ENCODE measurements around the gene CCDC63. TPM values are rescaled to one million over a fixed set of nuclear protein-coding genes. Genes with fewer than 3 reads are reported as not detected.

Gene CCDC63
- total and polyA plus RNA-seq, 9 of the 15 experiments (the other 6 are each of a cell fraction or from before 2014, with no cell fraction given): not detected

GRCh38 chr12:110906083-110906482, 59.3 kb downstream of the CCDC63 start (continued):
- TF ChIP-seq, protein P1, sequence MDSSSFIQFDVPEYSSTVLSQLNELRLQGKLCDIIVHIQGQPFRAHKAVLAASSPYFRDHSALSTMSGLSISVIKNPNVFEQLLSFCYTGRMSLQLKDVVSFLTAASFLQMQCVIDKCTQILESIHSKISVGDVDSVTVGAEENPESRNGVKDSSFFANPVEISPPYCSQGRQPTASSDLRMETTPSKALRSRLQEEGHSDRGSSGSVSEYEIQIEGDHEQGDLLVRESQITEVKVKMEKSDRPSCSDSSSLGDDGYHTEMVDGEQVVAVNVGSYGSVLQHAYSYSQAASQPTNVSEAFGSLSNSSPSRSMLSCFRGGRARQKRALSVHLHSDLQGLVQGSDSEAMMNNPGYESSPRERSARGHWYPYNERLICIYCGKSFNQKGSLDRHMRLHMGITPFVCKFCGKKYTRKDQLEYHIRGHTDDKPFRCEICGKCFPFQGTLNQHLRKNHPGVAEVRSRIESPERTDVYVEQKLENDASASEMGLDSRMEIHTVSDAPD (CRISPR knock-in tag; IDR thresholded peaks at IDR 0.05): no peak
- TF ChIP-seq CCNT2 (IDR thresholded peaks at IDR 0.05; ENCODE audit: borderline replicate concordance, extremely low read depth, insufficient read length, low read depth, low read length) (no peak), HLTF (IDR thresholded peaks at IDR 0.05) (no peak), HNRNPK (IDR thresholded peaks at IDR 0.05; ENCODE audit: low read depth, low read length, poor library complexity, severe bottlenecking) (no peak), RBM34 (IDR thresholded peaks at IDR 0.05; ENCODE audit: borderline replicate concordance, insufficient read depth, low read length) (no peak)

DNA sequence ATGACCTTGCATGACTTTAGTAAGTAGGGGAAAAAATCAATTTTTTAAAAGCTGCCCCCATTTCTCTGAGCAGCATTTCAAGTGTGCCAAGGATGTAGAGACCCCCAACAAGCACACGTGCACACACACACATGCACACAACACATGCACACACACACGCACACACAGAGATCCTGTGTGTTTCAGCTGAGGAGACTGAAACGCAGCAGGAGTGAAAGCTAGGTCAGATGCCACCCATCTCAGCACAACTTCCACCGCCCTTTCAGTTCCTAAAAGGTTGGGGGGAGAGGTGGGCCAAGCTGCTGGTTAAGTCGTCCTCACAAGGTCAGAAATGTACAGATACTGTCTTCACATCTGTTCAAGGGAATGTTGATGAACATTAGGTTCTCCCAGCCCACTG, 59.7 kb downstream of the CCDC63 start:
- no peak overlapping the region for H3K4me3 ChIP-seq
- H3K79me2 ChIP-seq (ENCODE audit: control insufficient read depth, insufficient read depth, low read length): no peaks in the 10 kb centered on the region
- H3K9me1 ChIP-seq (ENCODE audit: control insufficient read depth, insufficient read depth, low read length): no peaks in the 10 kb centered on the region
- intact Hi-C loops (cut with micrococcal nuclease): no loop called here
- H3K36me3 ChIP-seq (ENCODE audit: control insufficient read depth, insufficient read depth, low read length): no peaks in the 10 kb centered on the region
- FAIRE-seq (no peak), DNase-seq (ENCODE audit: extremely low read depth in 1 of 4, low spot score in 3 of 4) (no peak), ATAC-seq (no peak)
- ChIA-PET POLR2A (interaction anchor here (0.6 kb wide), 1 partner anchor 42 kb away, joined by 5 read pairs; no protein-coding TSS in a partner anchor), CTCF (ENCODE audit: low intra/inter-chr PET ratio) (no interaction called here)
- H2AFZ ChIP-seq (ENCODE audit: low read depth, low read length): no peak overlapping the region
- H3K9ac ChIP-seq (ENCODE audit: insufficient read depth in 1 of 2, low read depth in 2 of 2, low read length in 2 of 2): no peak overlapping the region
- H3K27ac ChIP-seq (ENCODE audit: extremely low read depth, low read depth, low read length): no peak overlapping the region
- in situ Hi-C loops (cut with MboI): no loop called here
- 0 out of 5 replicates have a peak, but pooled peaks cover 0 to 3% of the 10 kb centered on the region in 2 experiments for H3K4me1 ChIP-seq (replicated peaks in 1 of 2; ENCODE audit: control insufficient read depth in 2 of 2, insufficient read depth in 2 of 2, low read length in 2 of 2)
- H3K9me3 ChIP-seq (replicated peaks; ENCODE audit: control insufficient read depth, insufficient read depth, low read depth, low read length): no peaks in the 10 kb centered on the region; the same call in 1 of the 2 replicates
- BruUV-seq (replicated peaks): no TSS peak
- peaks cover 6 to 45% of the 10 kb centered on the region in 2 experiments; a peak in 4 of 5 replicates for H3K27me3 ChIP-seq (ENCODE audit: control insufficient read depth in 2 of 2, insufficient read depth in 2 of 2, low read length in 2 of 2)
- no peak overlapping the region for H3K4me2 ChIP-seq (ENCODE audit: insufficient read depth, low read length)
- H4K20me1 ChIP-seq (replicated peaks; ENCODE audit: control insufficient read depth, insufficient read depth, low read length): no peaks in the 10 kb centered on the region
- WGBS (ENCODE audit: insufficient coverage, low coverage, missing lambda C conversion rate): 1% methylated on average over 5 of the region's 5 CpGs
- TF ChIP-seq MAFF (IDR thresholded peaks at IDR 0.05; ENCODE audit: low read length) (no peak), CXXC5 (CRISPR knock-in tag; IDR thresholded peaks at IDR 0.05) (no peak), GATA2 (CRISPR knock-in tag; IDR thresholded peaks at IDR 0.05) (no peak)
- TF ChIP-seq, protein P2, sequence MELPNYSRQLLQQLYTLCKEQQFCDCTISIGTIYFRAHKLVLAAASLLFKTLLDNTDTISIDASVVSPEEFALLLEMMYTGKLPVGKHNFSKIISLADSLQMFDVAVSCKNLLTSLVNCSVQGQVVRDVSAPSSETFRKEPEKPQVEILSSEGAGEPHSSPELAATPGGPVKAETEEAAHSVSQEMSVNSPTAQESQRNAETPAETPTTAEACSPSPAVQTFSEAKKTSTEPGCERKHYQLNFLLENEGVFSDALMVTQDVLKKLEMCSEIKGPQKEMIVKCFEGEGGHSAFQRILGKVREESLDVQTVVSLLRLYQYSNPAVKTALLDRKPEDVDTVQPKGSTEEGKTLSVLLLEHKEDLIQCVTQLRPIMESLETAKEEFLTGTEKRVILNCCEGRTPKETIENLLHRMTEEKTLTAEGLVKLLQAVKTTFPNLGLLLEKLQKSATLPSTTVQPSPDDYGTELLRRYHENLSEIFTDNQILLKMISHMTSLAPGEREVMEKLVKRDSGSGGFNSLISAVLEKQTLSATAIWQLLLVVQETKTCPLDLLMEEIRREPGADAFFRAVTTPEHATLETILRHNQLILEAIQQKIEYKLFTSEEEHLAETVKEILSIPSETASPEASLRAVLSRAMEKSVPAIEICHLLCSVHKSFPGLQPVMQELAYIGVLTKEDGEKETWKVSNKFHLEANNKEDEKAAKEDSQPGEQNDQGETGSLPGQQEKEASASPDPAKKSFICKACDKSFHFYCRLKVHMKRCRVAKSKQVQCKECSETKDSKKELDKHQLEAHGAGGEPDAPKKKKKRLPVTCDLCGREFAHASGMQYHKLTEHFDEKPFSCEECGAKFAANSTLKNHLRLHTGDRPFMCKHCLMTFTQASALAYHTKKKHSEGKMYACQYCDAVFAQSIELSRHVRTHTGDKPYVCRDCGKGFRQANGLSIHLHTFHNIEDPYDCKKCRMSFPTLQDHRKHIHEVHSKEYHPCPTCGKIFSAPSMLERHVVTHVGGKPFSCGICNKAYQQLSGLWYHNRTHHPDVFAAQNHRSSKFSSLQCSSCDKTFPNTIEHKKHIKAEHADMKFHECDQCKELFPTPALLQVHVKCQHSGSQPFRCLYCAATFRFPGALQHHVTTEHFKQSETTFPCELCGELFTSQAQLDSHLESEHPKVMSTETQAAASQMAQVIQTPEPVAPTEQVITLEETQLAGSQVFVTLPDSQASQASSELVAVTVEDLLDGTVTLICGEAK (IDR thresholded peaks at IDR 0.05): no peak
- TF ChIP-seq, protein P2 (CRISPR knock-in tag; IDR thresholded peaks at IDR 0.05): no peak

Data from K562 (cell line).